ENCODE results near the gene FEM1B.
"Not testable (repeated sequence)": the region's sequence is repeated elsewhere in the genome, so short reads cannot be mapped to it uniquely, and the experiment has no call there.

- TF ChIP-seq CTCF (conservative IDR thresholded peaks at IDR 0.05; ENCODE audit: low read depth, low read length); EZH2phosphoT487 (IDR thresholded peaks at IDR 0.05; ENCODE audit: borderline replicate concordance, low read length); EZH2 (IDR thresholded peaks at IDR 0.05; ENCODE audit: low read length, unreplicated experiment): not testable (repeated sequence)
Observed at GRCh38 chr15:68234520-68234919, 43.0 kb upstream of the FEM1B start.

Data from PC-3 (cell line).